ENCODE measurements around the gene RAF1. TPM values are rescaled to one million over a fixed set of nuclear protein-coding genes. Genes with fewer than 3 reads are reported as not detected.

Gene RAF1
- total and polyA plus RNA-seq, 9 of the 15 experiments (the other 6 are each of a cell fraction or from before 2014, with no cell fraction given): 28.0 to 183 (median 85.6) TPM

GRCh38 chr3:12627370-12627769 is 36.5 kb downstream of the RAF1 start:
- ATAC-seq (peak; percentile 11), DNase-seq (ENCODE audit: extremely low read depth in 1 of 4, low spot score in 3 of 4) (peak in 1 of 4 experiments; percentile 26), FAIRE-seq (no peak)
- Histone ChIP-seq H3K9ac (ENCODE audit: insufficient read depth in 1 of 2, low read depth in 2 of 2, low read length in 2 of 2) (no peak overlapping the region), H3K36me3 (ENCODE audit: control insufficient read depth, insufficient read depth, low read length) (no peaks in the 10 kb centered on the region), H3K9me1 (ENCODE audit: control insufficient read depth, insufficient read depth, low read length) (no peaks in the 10 kb centered on the region), H3K9me3 (replicated peaks; ENCODE audit: control insufficient read depth, insufficient read depth, low read depth, low read length) (no peaks in the 10 kb centered on the region), H3K27me3 (ENCODE audit: control insufficient read depth in 2 of 2, insufficient read depth in 2 of 2, low read length in 2 of 2) (no peaks in the 10 kb centered on the region), H3K4me1 (replicated peaks in 1 of 2; ENCODE audit: control insufficient read depth in 2 of 2, insufficient read depth in 2 of 2, low read length in 2 of 2) (peaks cover 42 to 51% of the 10 kb centered on the region in 2 experiments), H2AFZ (ENCODE audit: low read depth, low read length) (no peak overlapping the region), H3K27ac (ENCODE audit: extremely low read depth, low read depth, low read length) (peak overlapping the region; percentile 31; the same call in 1 of the 3 replicates), H4K20me1 (replicated peaks; ENCODE audit: control insufficient read depth, insufficient read depth, low read length) (peaks cover 20% of the 10 kb centered on the region), H3K4me3 (no peak overlapping the region), H3K4me2 (ENCODE audit: insufficient read depth, low read length) (no peak overlapping the region), H3K79me2 (ENCODE audit: control insufficient read depth, insufficient read depth, low read length) (peaks cover 95% of the 10 kb centered on the region)
- ChIA-PET POLR2A (interaction anchor here (0.5 to 1.4 kb wide), 5 partner anchors 9 to 43 kb away, joined by 3 to 6 read pairs (median 4); no protein-coding TSS in a partner anchor), CTCF (ENCODE audit: low intra/inter-chr PET ratio) (interaction anchor here (0.5 kb wide), 1 partner anchor 112 kb away, joined by 3 read pairs; no protein-coding TSS in a partner anchor)
- BruUV-seq (replicated peaks): no TSS peak
- in situ Hi-C loops (cut with MboI) (no loop called here), intact Hi-C loops (cut with micrococcal nuclease) (loop anchor here (5.0 kb wide), 1 partner anchor 35 kb away; the partner anchor contains the start of gene RAF1)
- 23% methylated on average over 4 of the region's 4 CpGs for WGBS (ENCODE audit: insufficient coverage, low coverage, missing lambda C conversion rate)
- no peak for TF ChIP-seq ZNF444 (CRISPR knock-in tag; IDR thresholded peaks at IDR 0.05)
- TF ChIP-seq PBX2 (CRISPR knock-in tag; IDR thresholded peaks at IDR 0.05; ENCODE audit: low read depth): no peak
- TF ChIP-seq PBX2 (tag; conservative IDR thresholded peaks at IDR 0.05; ENCODE audit: low read depth): peak; percentile 65
- TF ChIP-seq PCBP2 (IDR thresholded peaks at IDR 0.05; ENCODE audit: low read depth, low read length, poor library complexity, severe bottlenecking): no peak
- TF ChIP-seq STAT5A (IDR thresholded peaks at IDR 0.05; ENCODE audit: borderline replicate concordance, low read length): no peak
- TF ChIP-seq, protein P1, sequence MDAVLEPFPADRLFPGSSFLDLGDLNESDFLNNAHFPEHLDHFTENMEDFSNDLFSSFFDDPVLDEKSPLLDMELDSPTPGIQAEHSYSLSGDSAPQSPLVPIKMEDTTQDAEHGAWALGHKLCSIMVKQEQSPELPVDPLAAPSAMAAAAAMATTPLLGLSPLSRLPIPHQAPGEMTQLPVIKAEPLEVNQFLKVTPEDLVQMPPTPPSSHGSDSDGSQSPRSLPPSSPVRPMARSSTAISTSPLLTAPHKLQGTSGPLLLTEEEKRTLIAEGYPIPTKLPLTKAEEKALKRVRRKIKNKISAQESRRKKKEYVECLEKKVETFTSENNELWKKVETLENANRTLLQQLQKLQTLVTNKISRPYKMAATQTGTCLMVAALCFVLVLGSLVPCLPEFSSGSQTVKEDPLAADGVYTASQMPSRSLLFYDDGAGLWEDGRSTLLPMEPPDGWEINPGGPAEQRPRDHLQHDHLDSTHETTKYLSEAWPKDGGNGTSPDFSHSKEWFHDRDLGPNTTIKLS (IDR thresholded peaks at IDR 0.05; ENCODE audit: borderline replicate concordance, low read depth): no peak
- TF ChIP-seq RBM17 (IDR thresholded peaks at IDR 0.05; ENCODE audit: borderline replicate concordance, low read depth, low read length): no peak
- TF ChIP-seq ZNF140 (CRISPR knock-in tag; IDR thresholded peaks at IDR 0.05): no peak
- no peak for TF ChIP-seq ETS1 (conservative IDR thresholded peaks at IDR 0.05; ENCODE audit: control insufficient read depth, low read depth, low read length)
- TF ChIP-seq POU5F1 (IDR thresholded peaks at IDR 0.05; ENCODE audit: borderline replicate concordance, low read depth, low read length, partially characterized antibody): no peak
- no peak for TF ChIP-seq NBN (IDR thresholded peaks at IDR 0.05; ENCODE audit: low read depth)
- no peak for TF ChIP-seq ZNF3 (CRISPR knock-in tag; IDR thresholded peaks at IDR 0.05)
- TF ChIP-seq ZNF699 (CRISPR knock-in tag; IDR thresholded peaks at IDR 0.05; ENCODE audit: insufficient replicate concordance): no peak
- no peak for TF ChIP-seq KAT2B (IDR thresholded peaks at IDR 0.05; ENCODE audit: low read depth, low read length)
- TF ChIP-seq TGIF2 (CRISPR knock-in tag; IDR thresholded peaks at IDR 0.05): no peak
- TF ChIP-seq RHOXF2B (CRISPR knock-in tag; conservative IDR thresholded peaks at IDR 0.05): no peak
- no peak for TF ChIP-seq ZKSCAN1 (IDR thresholded peaks at IDR 0.05; ENCODE audit: low read depth, low read length)
- TF ChIP-seq FOXM1 (IDR thresholded peaks at IDR 0.05; ENCODE audit: low read depth): no peak
- no peak for TF ChIP-seq FOXM1 (CRISPR knock-in tag; IDR thresholded peaks at IDR 0.05; ENCODE audit: low read depth)

Data from K562 (cell line).